ENCODE data around the gene SVIL. TPM values are rescaled to one million over a fixed set of nuclear protein-coding genes. Genes with fewer than 3 reads are reported as not detected.

The SVIL gene
- total RNA-seq, 1 experiment from 2014 or later, result 10.2 TPM

DNA sequence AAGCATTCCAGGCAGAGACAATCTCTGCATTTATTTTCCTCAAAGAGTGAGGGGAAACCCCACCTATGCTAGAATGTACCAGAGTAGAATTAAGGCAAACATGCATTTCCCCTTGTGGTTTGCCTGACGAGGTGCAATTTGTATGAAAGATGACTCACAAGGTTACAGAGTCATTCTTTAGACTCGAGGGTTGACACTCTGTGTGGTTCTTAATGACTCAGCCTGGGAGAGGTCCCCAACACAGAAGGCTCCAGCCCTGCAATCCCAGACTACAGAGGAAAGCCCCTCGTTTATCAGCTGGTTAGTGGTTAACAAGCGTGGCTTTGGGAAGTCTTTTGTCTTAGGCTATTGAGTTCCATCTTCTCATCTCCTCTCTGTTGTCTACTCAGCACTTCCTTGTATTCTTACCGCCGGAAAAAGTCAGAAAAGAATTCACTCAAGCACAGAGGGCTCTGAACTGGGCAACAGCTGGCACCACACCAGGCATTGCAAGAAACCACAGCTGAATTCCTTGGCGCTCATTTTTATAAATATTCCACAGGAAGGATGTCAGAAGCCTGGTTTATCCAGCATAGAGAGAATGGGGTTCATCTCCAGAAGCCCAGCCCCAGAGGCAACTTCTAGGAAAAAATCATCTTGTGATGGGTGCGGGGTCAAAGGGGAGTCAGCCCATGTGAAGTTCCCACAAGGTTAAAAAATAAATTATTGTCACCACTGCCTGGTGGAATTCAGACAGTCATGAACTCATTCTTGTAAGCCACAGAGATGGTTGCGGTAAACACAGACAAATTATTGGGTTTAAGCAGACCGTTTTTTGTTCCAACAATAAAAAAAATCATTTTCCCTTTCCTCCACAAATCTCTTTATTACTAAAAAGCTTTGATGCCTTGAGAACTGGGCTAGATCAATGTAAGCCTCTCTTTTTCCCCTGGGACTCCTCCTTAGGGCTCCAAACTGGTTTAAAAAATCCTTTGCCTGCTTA lies 24.5 kb upstream of the SVIL start:
- no peaks in the 10 kb centered on the region for H3K9me3 ChIP-seq (replicated peaks)
- DNase-seq (ENCODE audit: low read depth in 1 of 2, low spot score in 2 of 2), result peak; percentile 97 to 99
- H3K4me3 ChIP-seq, result no peak overlapping the region
- peaks cover 38% of the 10 kb centered on the region for H3K4me1 ChIP-seq (replicated peaks)
- peaks cover 13% of the 10 kb centered on the region for H3K36me3 ChIP-seq
- peak overlapping the region; percentile 95 for H3K27ac ChIP-seq
- H3K27me3 ChIP-seq (replicated peaks), result no peaks in the 10 kb centered on the region

DNA sequence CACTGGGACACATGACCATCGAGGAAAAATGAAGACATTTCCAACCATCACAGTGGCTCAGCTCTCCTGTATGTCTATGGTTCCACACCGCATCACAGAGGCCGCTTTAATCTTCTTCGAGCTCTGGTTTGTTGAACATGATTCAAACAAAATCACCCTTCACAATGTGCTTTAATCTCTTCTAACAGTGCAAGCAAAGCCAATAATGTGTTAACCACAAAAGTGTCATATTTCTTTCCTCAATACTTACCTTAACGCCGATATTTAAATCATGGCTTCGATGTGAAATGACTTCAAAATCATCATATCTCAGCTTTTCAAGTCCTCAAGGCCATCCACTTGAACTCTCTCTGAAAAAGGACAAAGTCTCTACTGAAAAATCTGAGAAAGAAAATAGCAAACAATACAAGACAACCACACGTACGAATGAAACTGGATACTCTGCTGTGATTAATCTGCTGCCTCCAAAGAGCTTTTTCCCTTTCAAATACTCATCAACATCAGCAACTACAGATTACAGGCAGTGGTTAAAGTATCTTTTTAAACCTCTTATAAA lies 23.0 kb upstream of the SVIL start:
- no peak for DNase-seq (ENCODE audit: low read depth in 1 of 2, low spot score in 2 of 2)
- Histone ChIP-seq H3K9me3 (replicated peaks) (no peaks in the 10 kb centered on the region), H3K27me3 (replicated peaks) (no peaks in the 10 kb centered on the region), H3K4me1 (replicated peaks) (peaks cover 38% of the 10 kb centered on the region), H3K27ac (peak overlapping the region; percentile 95; the same call in 1 of the 2 replicates), H3K36me3 (peaks cover 13% of the 10 kb centered on the region), H3K4me3 (no peak overlapping the region)

DNA sequence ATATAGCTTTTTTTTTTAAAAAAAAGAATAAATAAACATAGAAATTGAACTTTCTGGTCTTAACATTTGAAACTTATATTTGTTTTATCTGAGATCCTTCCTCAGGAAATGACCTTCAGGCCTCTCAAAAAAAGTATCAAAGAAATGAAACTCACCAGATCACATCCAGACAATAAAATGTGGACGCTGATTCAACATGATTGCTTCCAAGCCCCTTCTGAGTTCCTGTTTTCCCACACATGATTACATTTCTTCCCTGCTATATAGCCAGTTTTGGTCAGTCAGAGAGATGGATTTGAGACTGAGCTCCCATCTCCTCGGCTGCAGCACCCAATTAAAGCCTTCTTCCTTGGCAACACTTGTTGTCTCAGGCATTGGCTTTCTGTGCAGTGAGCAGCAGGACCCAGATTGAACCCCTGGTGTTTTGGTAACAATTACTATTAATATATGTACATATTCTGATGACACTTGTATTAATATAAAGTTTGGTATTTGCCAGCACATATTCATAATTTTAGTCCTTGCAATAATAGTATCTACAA lies 21.8 kb upstream of the SVIL start:
- H3K27me3 ChIP-seq (replicated peaks), result no peaks in the 10 kb centered on the region
- H3K27ac ChIP-seq, result no peak overlapping the region
- no peak overlapping the region for H3K4me3 ChIP-seq

DNA sequence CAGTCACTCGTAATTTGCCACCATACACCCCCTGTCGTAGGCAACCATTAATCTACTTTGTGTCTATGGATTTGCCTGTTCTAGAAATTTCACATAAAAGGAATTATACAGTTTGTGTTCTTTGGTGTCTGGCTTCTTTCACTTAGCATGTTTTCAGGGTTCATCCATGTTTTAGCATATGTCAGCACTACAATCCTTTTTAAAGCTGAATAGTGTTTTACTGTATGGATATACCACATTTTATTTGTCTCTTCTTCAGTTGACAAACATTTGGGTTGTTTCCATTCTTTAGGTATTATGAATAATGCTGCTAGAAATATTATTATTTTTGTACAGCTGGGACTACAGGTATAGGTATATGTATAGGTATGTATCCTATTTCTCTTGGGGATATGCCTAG lies 17.4 kb upstream of the SVIL start:
- Histone ChIP-seq H3K4me3 (no peak overlapping the region), H3K4me1 (replicated peaks) (peaks cover 36% of the 10 kb centered on the region), H3K9me3 (replicated peaks) (no peaks in the 10 kb centered on the region), H3K27me3 (replicated peaks) (no peaks in the 10 kb centered on the region), H3K36me3 (peaks cover 7% of the 10 kb centered on the region), H3K27ac (no peak overlapping the region)
- DNase-seq (ENCODE audit: low read depth in 1 of 2, low spot score in 2 of 2), result no peak

More for the DNA sequence above, 21.8 kb upstream of the SVIL start:
- Histone ChIP-seq H3K36me3 (peaks cover 13% of the 10 kb centered on the region), H3K9me3 (replicated peaks) (no peaks in the 10 kb centered on the region), H3K4me1 (replicated peaks) (peaks cover 38% of the 10 kb centered on the region)
- DNase-seq (ENCODE audit: low read depth in 1 of 2, low spot score in 2 of 2), result no peak

DNA sequence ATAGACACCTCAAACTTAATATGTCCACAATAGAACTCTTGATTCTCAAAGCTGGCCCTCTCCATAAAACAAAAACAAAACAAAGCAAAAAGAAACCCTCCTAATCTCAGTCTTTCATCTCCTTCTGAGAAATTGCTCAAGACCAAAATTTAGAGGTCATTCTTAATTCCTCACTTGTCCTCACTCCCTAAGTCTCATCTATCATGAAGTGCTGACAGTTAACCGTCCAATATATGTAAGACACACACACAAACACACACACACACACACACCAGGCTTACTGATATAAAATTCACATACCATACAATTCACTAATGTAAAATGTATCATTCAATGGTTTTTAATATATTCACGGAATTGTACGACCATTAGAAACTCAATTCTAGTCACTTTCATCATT lies 17.0 kb upstream of the SVIL start:
- no peak for DNase-seq (ENCODE audit: low read depth in 1 of 2, low spot score in 2 of 2)
- peaks cover 40% of the 10 kb centered on the region for H3K4me1 ChIP-seq (replicated peaks)
- H3K36me3 ChIP-seq, result peaks cover 3% of the 10 kb centered on the region
- H3K27ac ChIP-seq, result no peak overlapping the region
- H3K4me3 ChIP-seq, result no peak overlapping the region
- H3K27me3 ChIP-seq (replicated peaks), result no peaks in the 10 kb centered on the region
- no peaks in the 10 kb centered on the region for H3K9me3 ChIP-seq (replicated peaks)

DNA sequence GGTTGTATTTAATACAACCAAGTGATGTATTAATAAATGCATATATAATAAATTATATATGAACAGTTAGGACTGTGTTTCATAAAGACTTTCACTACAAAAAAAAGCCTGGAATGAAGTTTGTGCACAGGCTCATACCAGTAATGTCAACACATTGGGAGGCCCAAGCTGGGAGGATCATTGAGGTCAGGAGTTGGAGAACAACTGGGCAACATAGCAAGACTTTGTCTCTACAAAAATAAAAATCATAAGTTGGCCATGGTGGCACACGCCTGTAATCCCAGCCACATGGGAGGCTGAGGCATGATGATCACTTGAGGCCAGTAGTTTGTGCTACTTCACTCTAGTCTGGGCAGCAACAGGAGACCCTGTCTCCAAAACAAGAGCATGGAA lies 15.8 kb upstream of the SVIL start:
- Histone ChIP-seq H3K4me1 (replicated peaks) (peaks cover 52% of the 10 kb centered on the region), H3K4me3 (no peak overlapping the region), H3K27ac (peak overlapping the region; percentile 62; the same call in 1 of the 2 replicates), H3K9me3 (replicated peaks) (no peaks in the 10 kb centered on the region), H3K27me3 (replicated peaks) (no peaks in the 10 kb centered on the region), H3K36me3 (no peaks in the 10 kb centered on the region)
- DNase-seq (ENCODE audit: low read depth in 1 of 2, low spot score in 2 of 2), result no peak

DNA sequence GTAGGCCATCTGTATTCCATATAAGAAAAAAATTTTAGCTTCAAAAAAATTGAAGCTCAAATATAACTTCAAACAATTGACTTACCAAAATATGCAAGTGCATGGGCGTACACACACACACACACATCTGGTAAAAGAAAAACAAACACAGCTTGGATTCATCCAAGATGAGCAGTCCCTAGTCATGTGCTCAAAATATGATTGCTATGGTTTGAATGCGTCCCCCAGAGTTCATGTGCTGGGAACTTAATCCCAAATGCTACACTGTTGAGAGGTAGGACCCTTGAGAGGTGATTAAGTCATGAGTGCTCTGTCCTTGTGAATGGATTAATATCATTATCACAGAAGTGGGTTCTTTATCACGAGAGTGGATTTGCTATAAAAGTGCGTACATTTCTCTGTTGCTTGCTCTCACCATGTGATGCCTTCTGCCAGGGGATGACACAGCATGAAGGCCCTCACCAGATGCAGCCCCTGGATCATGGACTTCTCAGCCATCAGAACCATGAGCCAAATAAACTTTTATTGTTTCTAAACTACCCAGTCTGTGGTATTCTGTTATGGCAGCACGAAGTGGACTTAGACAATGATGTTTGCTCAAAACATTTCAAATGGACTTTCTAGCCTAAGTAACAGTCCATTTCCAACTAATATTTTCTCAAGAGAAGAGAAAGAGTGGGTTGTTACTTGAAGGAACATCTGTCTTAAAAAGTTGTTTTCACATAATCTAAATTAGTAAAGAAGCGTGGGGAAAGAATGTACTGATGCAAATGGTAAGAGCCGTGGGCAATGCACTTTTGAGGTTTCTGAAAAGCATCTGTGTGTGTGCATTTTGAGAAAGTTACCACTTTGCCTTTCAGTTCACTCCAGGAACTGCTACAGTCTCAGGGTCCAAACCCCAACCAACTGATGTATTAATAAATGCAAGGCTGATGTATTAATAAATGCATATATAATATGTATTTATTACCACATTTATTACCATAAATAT lies 15.1 kb upstream of the SVIL start:
- H3K4me1 ChIP-seq (replicated peaks), result peaks cover 52% of the 10 kb centered on the region
- no peaks in the 10 kb centered on the region for H3K36me3 ChIP-seq
- no peak overlapping the region for H3K4me3 ChIP-seq
- peak overlapping the region; percentile 62 for H3K27ac ChIP-seq
- no peaks in the 10 kb centered on the region for H3K9me3 ChIP-seq (replicated peaks)
- DNase-seq (ENCODE audit: low read depth in 1 of 2, low spot score in 2 of 2), result peak in 1 of 2 experiments; percentile 87
- H3K27me3 ChIP-seq (replicated peaks), result no peaks in the 10 kb centered on the region

DNA sequence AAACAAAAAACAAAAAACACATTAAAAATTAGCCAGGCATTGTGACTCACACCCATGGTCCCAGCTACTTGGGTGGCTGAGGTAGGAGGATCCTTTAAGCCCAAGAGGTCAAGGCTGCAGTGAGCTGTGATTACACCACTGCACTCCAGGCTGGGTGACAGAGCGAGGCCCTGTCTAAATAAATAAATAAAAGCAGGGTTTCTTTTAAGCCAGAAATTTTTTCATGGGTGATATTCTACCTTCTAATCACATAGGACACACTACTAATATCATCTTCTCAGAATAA lies 14.2 kb upstream of the SVIL start:
- peaks cover 52% of the 10 kb centered on the region for H3K4me1 ChIP-seq (replicated peaks)
- peak; percentile 89 to 95 for DNase-seq (ENCODE audit: low read depth in 1 of 2, low spot score in 2 of 2)
- H3K27ac ChIP-seq, result peak overlapping the region; percentile 62
- H3K4me3 ChIP-seq, result no peak overlapping the region
- H3K36me3 ChIP-seq, result no peaks in the 10 kb centered on the region
- no peaks in the 10 kb centered on the region for H3K9me3 ChIP-seq (replicated peaks)
- H3K27me3 ChIP-seq (replicated peaks), result no peaks in the 10 kb centered on the region

DNA sequence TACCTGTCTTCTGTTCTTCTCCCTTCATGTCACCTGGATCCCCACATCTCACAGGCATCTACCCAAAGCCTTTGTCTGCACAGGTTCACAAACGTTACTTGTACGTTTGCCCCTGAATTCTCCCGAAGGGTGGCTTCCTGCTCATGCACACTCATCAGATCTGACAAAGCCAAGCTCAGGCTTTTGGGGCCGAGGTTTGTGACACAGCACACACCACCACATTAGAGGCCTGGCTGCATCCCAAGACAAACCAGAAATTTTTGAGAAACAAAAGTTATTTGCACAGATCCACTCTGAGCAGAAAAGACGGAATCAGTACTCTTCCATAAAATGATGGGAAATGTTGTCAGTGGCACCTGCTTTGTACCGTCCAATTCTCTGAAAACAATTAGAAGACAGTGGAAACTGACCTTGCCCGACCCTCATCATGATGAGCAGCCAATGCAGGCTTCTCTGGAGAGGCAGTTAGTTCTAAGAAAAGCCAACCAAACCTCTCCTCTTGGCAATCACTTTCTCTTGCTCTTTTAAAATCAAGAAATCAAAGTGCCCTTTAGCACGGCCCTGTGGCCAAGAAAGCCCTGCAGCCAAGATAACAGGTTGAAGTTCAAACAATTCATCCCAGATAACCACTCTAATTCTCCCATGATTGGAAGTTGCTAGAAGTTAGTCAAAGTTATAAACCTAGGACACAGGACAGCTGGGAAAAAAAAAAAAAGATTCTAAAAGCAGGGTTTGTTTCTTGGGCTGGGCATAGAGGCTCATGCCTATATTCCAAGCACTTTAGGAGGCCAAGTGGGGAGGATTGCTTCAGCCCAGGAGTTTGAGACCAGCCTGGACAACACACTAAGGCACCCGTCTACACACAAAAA lies 13.6 kb upstream of the SVIL start:
- Histone ChIP-seq H3K27me3 (replicated peaks) (no peaks in the 10 kb centered on the region), H3K9me3 (replicated peaks) (no peaks in the 10 kb centered on the region), H3K4me1 (replicated peaks) (peaks cover 52% of the 10 kb centered on the region), H3K4me3 (no peak overlapping the region), H3K36me3 (no peaks in the 10 kb centered on the region), H3K27ac (peak overlapping the region; percentile 62)
- peak; percentile 52 to 56 for DNase-seq (ENCODE audit: low read depth in 1 of 2, low spot score in 2 of 2)

DNA sequence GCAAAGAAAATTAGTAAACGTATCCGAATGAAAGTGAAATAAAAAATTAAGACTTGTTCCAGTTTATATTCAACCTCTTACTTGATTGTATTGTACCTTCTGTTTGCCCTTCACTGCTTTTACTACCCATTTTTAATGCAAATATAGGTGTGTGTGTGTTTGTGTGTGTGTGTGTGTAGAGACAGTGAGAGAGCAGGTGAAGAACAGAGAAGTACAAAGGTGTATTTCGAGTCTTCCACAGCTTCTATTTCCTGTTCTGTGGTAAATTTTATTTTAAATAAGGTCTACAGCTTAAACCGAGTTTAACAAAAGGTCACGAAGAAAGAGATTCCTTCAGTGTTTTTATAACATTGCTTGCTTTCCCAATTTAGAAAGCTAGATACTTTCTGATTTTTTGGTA lies 12.7 kb upstream of the SVIL start:
- H3K9me3 ChIP-seq (replicated peaks), result no peaks in the 10 kb centered on the region
- H3K27ac ChIP-seq, result no peak overlapping the region
- no peaks in the 10 kb centered on the region for H3K27me3 ChIP-seq (replicated peaks)
- H3K4me1 ChIP-seq (replicated peaks), result peaks cover 52% of the 10 kb centered on the region
- no peak overlapping the region for H3K4me3 ChIP-seq
- no peak for DNase-seq (ENCODE audit: low read depth in 1 of 2, low spot score in 2 of 2)
- no peaks in the 10 kb centered on the region for H3K36me3 ChIP-seq

DNA sequence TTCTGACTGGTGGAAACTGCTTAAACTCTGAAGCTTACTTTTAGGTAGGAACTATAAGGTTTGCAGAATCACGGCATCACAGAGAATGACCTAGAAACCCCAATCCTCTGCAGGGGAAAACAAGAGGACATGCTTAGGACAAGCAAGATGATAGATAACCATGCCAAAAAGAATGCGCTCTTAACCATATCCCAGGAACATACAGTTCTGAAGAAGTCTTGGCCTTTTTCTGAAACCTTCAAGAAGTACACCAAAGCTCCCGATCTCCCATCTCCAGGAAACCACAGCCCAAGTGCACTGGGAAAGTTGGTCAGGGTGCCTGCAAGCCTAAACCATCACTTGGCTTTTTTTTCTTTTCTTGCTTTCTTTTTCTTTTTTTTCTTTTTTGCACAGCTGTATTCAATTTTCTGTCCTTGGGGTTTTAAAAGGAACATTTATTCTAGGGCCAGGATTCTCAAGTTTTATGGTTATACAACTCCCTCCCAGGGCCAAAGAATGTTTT lies 12.2 kb upstream of the SVIL start:
- Histone ChIP-seq H3K27ac (no peak overlapping the region), H3K27me3 (replicated peaks) (no peaks in the 10 kb centered on the region), H3K9me3 (replicated peaks) (no peaks in the 10 kb centered on the region), H3K36me3 (no peaks in the 10 kb centered on the region), H3K4me1 (replicated peaks) (peaks cover 52% of the 10 kb centered on the region), H3K4me3 (no peak overlapping the region)
- peak in 1 of 2 experiments; percentile 22 for DNase-seq (ENCODE audit: low read depth in 1 of 2, low spot score in 2 of 2)

DNA sequence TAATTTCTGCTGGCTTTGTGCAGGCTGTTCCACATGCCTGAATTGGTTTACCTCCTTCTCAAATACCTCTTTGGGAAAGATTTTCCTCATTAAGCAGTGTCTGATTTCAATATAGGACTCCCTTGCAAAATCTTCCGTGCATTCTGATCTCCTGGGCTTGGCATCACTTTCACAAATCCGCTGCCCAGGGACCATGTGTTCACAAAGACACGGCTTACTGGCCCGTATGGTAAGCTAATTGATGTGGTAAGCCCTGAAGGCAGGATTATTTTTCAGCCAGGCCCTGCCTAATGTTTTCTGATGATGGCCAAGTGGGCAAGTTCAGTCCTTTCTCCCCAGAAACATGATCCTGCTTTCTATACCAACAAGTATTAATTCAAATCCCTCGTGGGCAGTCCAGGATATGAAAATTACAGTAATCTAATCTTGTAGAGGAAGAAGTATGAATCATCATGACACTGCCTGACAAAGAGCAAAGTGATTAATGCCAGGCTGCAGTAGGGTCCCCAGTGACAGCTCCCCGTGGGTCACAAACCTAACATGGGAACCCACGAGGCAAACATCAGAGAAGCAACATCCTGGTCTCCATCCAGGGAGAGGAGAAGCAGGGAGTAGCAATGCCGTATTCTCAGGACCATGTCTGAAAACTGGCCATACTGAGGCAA lies 11.6 kb upstream of the SVIL start:
- DNase-seq (ENCODE audit: low read depth in 1 of 2, low spot score in 2 of 2), result peak in 1 of 2 experiments; percentile 27
- Histone ChIP-seq H3K4me1 (replicated peaks) (peaks cover 52% of the 10 kb centered on the region), H3K27ac (no peak overlapping the region)

More for the DNA sequence above, 11.6 kb upstream of the SVIL start:
- Histone ChIP-seq H3K9me3 (replicated peaks) (no peaks in the 10 kb centered on the region), H3K36me3 (no peaks in the 10 kb centered on the region), H3K4me3 (no peak overlapping the region), H3K27me3 (replicated peaks) (no peaks in the 10 kb centered on the region)

All from SJSA1 (cell line).